Measurements from ENCODE around the gene TMEM9.

GRCh38 chr1:201114245-201115131 lies 39.8 kb downstream of the TMEM9 start:
- no peak for TF ChIP-seq EP300 (IDR thresholded peaks at IDR 0.05; ENCODE audit: borderline replicate concordance)
- TF ChIP-seq ZBTB7A (IDR thresholded peaks at IDR 0.05; ENCODE audit: low read depth) = 0 out of 2 replicates have a peak, but pooled peaks have one; percentile 25
- TF ChIP-seq FOXM1 (IDR thresholded peaks at IDR 0.05; ENCODE audit: borderline replicate concordance, low read depth) = no peak
- peak; percentile 77 for TF ChIP-seq MAX (IDR thresholded peaks at IDR 0.05)
- no peak for TF ChIP-seq USF1 (IDR thresholded peaks at IDR 0.05)
- no peak for TF ChIP-seq TCF12 (IDR thresholded peaks at IDR 0.05; ENCODE audit: low read depth)
- TF ChIP-seq YY1 (IDR thresholded peaks at IDR 0.05; ENCODE audit: low read depth) = no peak
- TF ChIP-seq REST (IDR thresholded peaks at IDR 0.05; ENCODE audit: low read depth) = no peak

Data from Ishikawa (cell line).